Measurements from ENCODE around the gene YIPF2. TPM values are rescaled to one million over a fixed set of nuclear protein-coding genes. Genes with fewer than 3 reads are reported as not detected.

The YIPF2 gene
- polyA plus RNA-seq, 3 donors, result 12.3 to 25.2 (median 15.5) TPM

GRCh38 chr19:10896851-10897526 lies 31.4 kb downstream of the YIPF2 start:
- peaks cover 52% of the 10 kb centered on the region for H4K20me1 ChIP-seq (ENCODE audit: insufficient read depth, low read length)
- no peak for DNase-seq
- 71% methylated on average over 7 of the region's 7 CpGs for WGBS (ENCODE audit: insufficient coverage)
- peaks cover 11% of the 10 kb centered on the region for H3K79me2 ChIP-seq (ENCODE audit: insufficient read depth, low read length)
- TF ChIP-seq CTCF (IDR thresholded peaks at IDR 0.05), result no peak
- no peak overlapping the region for H3K4me2 ChIP-seq (replicated peaks; ENCODE audit: extremely low read depth, low read length, poor library complexity, severe bottlenecking)
- H3K27ac ChIP-seq (ENCODE audit: low read depth in 1 of 2, low read length in 2 of 2), result peak overlapping the region in 1 of 2 donors; percentile 45
- peaks cover 7 to 11% of the 10 kb centered on the region in 2 donors for H3K4me1 ChIP-seq (ENCODE audit: control insufficient read depth in 1 of 2, insufficient read depth in 2 of 2, low read length in 2 of 2)
- peaks cover 0 to 12% of the 10 kb centered on the region in 2 donors for H3K36me3 Mint-ChIP-seq
- no peak overlapping the region for H2AFZ ChIP-seq (ENCODE audit: insufficient read depth, low read depth, low read length, poor library complexity, severe bottlenecking)
- H3K27ac Mint-ChIP-seq, result peak overlapping the region in 4 of 7 donors; percentile 27 to 47 (median 42)
- no peaks in the 10 kb centered on the region for H3K9me3 ChIP-seq (replicated peaks in 1 of 2; ENCODE audit: control insufficient read depth in 1 of 2, insufficient read depth in 1 of 2, low read length in 2 of 2)
- H3K4me3 ChIP-seq (replicated peaks in 1 of 3; ENCODE audit: low read depth in 2 of 3, low read length in 3 of 3), result no peak overlapping the region
- H3K4me1 Mint-ChIP-seq, result peaks cover 11% of the 10 kb centered on the region
- H3K9me3 Mint-ChIP-seq, result peaks cover 0 to 2% (median 0%) of the 10 kb centered on the region in 7 donors
- no peaks in the 10 kb centered on the region for H3K36me3 ChIP-seq (replicated peaks in 1 of 2; ENCODE audit: control insufficient read depth in 1 of 2, insufficient read depth in 2 of 2, low read length in 2 of 2)
- H3K27me3 Mint-ChIP-seq (ENCODE audit: low read depth in 3 of 3), result peaks cover 0 to 1% (median 0%) of the 10 kb centered on the region in 3 donors
- no peak overlapping the region for H3K9ac ChIP-seq (ENCODE audit: insufficient read depth, low read length, poor library complexity, severe bottlenecking)
- H3K4me3 Mint-ChIP-seq, result no peak overlapping the region
- no peaks in the 10 kb centered on the region for H3K27me3 ChIP-seq (ENCODE audit: control insufficient read depth in 2 of 2, insufficient read depth in 2 of 2, low read length in 2 of 2)
- intact Hi-C loops (cut with micrococcal nuclease), result no loop called here

GRCh38 chr19:10895920-10896319 lies 32.5 kb downstream of the YIPF2 start:
- H3K9me3 ChIP-seq (replicated peaks in 1 of 2; ENCODE audit: control insufficient read depth in 1 of 2, insufficient read depth in 1 of 2, low read length in 2 of 2), result no peaks in the 10 kb centered on the region
- WGBS (ENCODE audit: insufficient coverage), result 97% methylated on average over 7 of the region's 12 CpGs
- intact Hi-C loops (cut with micrococcal nuclease), result no loop called here
- no peak overlapping the region for H3K4me2 ChIP-seq (replicated peaks; ENCODE audit: extremely low read depth, low read length, poor library complexity, severe bottlenecking)
- no peak overlapping the region for H3K4me3 ChIP-seq (replicated peaks in 1 of 3; ENCODE audit: low read depth in 2 of 3, low read length in 3 of 3)
- H4K20me1 ChIP-seq (ENCODE audit: insufficient read depth, low read length), result peaks cover 60% of the 10 kb centered on the region
- Mint-ChIP-seq H3K9me3 (peaks cover 0 to 2% (median 0%) of the 10 kb centered on the region in 7 donors), H3K4me1 (peaks cover 11% of the 10 kb centered on the region), H3K27me3 (ENCODE audit: low read depth in 3 of 3) (peaks cover 0 to 1% (median 0%) of the 10 kb centered on the region in 3 donors), H3K27ac (peak overlapping the region in 1 of 7 donors; percentile 72), H3K36me3 (peaks cover 0 to 15% of the 10 kb centered on the region in 2 donors), H3K4me3 (no peak overlapping the region)
- H3K36me3 ChIP-seq (replicated peaks in 1 of 2; ENCODE audit: control insufficient read depth in 1 of 2, insufficient read depth in 2 of 2, low read length in 2 of 2), result no peaks in the 10 kb centered on the region
- no peaks in the 10 kb centered on the region for H3K27me3 ChIP-seq (ENCODE audit: control insufficient read depth in 2 of 2, insufficient read depth in 2 of 2, low read length in 2 of 2)
- H3K79me2 ChIP-seq (ENCODE audit: insufficient read depth, low read length), result peaks cover 11% of the 10 kb centered on the region
- TF ChIP-seq CTCF (IDR thresholded peaks at IDR 0.05), result no peak
- DNase-seq, result no peak
- no peak overlapping the region for H3K27ac ChIP-seq (ENCODE audit: low read depth in 1 of 2, low read length in 2 of 2)
- peaks cover 7 to 11% of the 10 kb centered on the region in 2 donors for H3K4me1 ChIP-seq (ENCODE audit: control insufficient read depth in 1 of 2, insufficient read depth in 2 of 2, low read length in 2 of 2)
- H3K9ac ChIP-seq (ENCODE audit: insufficient read depth, low read length, poor library complexity, severe bottlenecking), result no peak overlapping the region
- H2AFZ ChIP-seq (ENCODE audit: insufficient read depth, low read depth, low read length, poor library complexity, severe bottlenecking), result no peak overlapping the region
